ENCODE data around the gene GGT5.
"Not testable (repeated sequence)": the region's sequence is repeated elsewhere in the genome, so short reads cannot be mapped to it uniquely, and the experiment has no call there.

- not testable (repeated sequence) for TF ChIP-seq TAF1 (conservative IDR thresholded peaks at IDR 0.05); CTCF (IDR thresholded peaks at IDR 0.05; ENCODE audit: low read depth, low read length, missing input control); ZBTB33 (IDR thresholded peaks at IDR 0.05); YY1 (IDR thresholded peaks at IDR 0.05); REST (IDR thresholded peaks at IDR 0.05); MAX (IDR thresholded peaks at IDR 0.05); HNF4A (conservative IDR thresholded peaks at IDR 0.05); ATF3 (IDR thresholded peaks at IDR 0.05)
These were observed 41.0 kb downstream of the GGT5 start for GRCh38 chr22:24203856-24204255.

Measured in liver (tissue), 3 donors.